Vagina (tissue), 2 donors: ENCODE measurements around the gene SPACA4. TPM values are rescaled to one million over a fixed set of nuclear protein-coding genes. Genes with fewer than 3 reads are reported as not detected.

Experiments
- DNase-seq, 2 donors: peaks; one replicate each; pipeline ENCODE4 v3.0.0-alpha.2; 2017; ENCODE audit errors: extremely low spot score in 2 of 2
- H3K27ac ChIP-seq: fragments of 200-600 bp; sonication (generic); one replicate; pipeline ENCODE4 v1.5.1; 2019
- H3K27me3 ChIP-seq: fragments of 200-600 bp; sonication (generic); one replicate; pipeline ENCODE4 v1.5.1; 2019
- H3K36me3 ChIP-seq, 2 donors: fragments of 200-600 bp; sonication (generic); one replicate each; pipeline ENCODE4 v1.5.1; 2017 to 2019
- H3K4me1 ChIP-seq: fragments of 200-600 bp; sonication (generic); one replicate; pipeline ENCODE4 v1.5.1; 2019
- H3K4me3 ChIP-seq, 2 donors: fragments of 200-600 bp; sonication (generic); 1 replicate in 1 of 2; 2 replicates in 1 of 2; pipeline ENCODE4 v1.5.1; 2016 to 2019
- H3K9me3 ChIP-seq: fragments of 200-600 bp; sonication (generic); one replicate; pipeline ENCODE4 v1.5.1; 2019
- CTCF ChIP-seq, 3 experiments: fragments of 450-650 bp in 2 of 3; fragments of 200-600 bp in 1 of 3; sonication (generic) in 1 of 3; IDR thresholded peaks; one replicate each; pipeline ENCODE4 v1.5.1; 2017 to 2019; ENCODE audit warnings: antibody characterized with exemption in 3 of 3, mild to moderate bottlenecking in 2 of 3, moderate library complexity in 2 of 3
- POLR2A ChIP-seq, 2 donors: fragments of 450-650 bp; IDR thresholded peaks; one replicate each; pipeline ENCODE4 v1.6.1; 2017; ENCODE audit warnings: antibody characterized with exemption in 2 of 2, mild to moderate bottlenecking in 2 of 2, moderate library complexity in 2 of 2
- POLR2AphosphoS5 ChIP-seq, 2 donors: sonication (generic); formaldehyde crosslinking; IDR thresholded peaks; one replicate each; pipeline ENCODE4 v1.9.0; 2017; ENCODE audit warnings: antibody characterized with exemption in 2 of 2, mild to moderate bottlenecking in 2 of 2, low read depth in 1 of 2; ENCODE audit not compliant: insufficient read depth in 1 of 2
- intact Hi-C: fragments of 100-400 bp; cut with DNase I; formaldehyde crosslinking; loops from one replicate; pipeline ENCODE4 v1.15.1; 2023
- total RNA-seq: library from RNA; depleted of rRNA; stranded (reverse); fragments of >200 nt; gene quantifications from one replicate; pipeline ENCODE4 v1.2.3, GENCODE V29; 2016

Gene SPACA4
- total RNA-seq, 1 donor from 2014 or later = 3.9 TPM

- TF ChIP-seq CTCF (IDR thresholded peaks at IDR 0.05) = no peak
- Histone ChIP-seq H3K27ac (peak overlapping the region; percentile 96), H3K4me1 (peaks cover 16% of the 10 kb centered on the region), H3K36me3 (no peaks in the 10 kb centered on the region), H3K4me3 (peak overlapping the region; percentile 56 to 64), H3K27me3 (no peaks in the 10 kb centered on the region), H3K9me3 (no peaks in the 10 kb centered on the region)
- no peak for DNase-seq
- intact Hi-C loops = loop anchor here (5.0 kb wide), 2 partner anchors 61 to 136 kb away; no protein-coding TSS in a partner anchor
Observed at GRCh38 chr19:48646722-48647216, 40.2 kb downstream of the SPACA4 start.

GRCh38 chr19:48648134-48648533 is 41.6 kb downstream of the SPACA4 start:
- DNase-seq = no peak
- Histone ChIP-seq H3K27ac (no peak overlapping the region), H3K27me3 (no peaks in the 10 kb centered on the region), H3K36me3 (no peaks in the 10 kb centered on the region), H3K4me3 (no peak overlapping the region), H3K4me1 (peaks cover 16% of the 10 kb centered on the region), H3K9me3 (no peaks in the 10 kb centered on the region)
- intact Hi-C loops = loop anchor here (5.0 kb wide), 2 partner anchors 59 to 134 kb away; no protein-coding TSS in a partner anchor
- TF ChIP-seq POLR2AphosphoS5 (IDR thresholded peaks at IDR 0.05; ENCODE audit: insufficient read depth in 1 of 2, low read depth in 1 of 2) (no peak), POLR2A (IDR thresholded peaks at IDR 0.05) (no peak), CTCF (IDR thresholded peaks at IDR 0.05) (no peak)

DNA sequence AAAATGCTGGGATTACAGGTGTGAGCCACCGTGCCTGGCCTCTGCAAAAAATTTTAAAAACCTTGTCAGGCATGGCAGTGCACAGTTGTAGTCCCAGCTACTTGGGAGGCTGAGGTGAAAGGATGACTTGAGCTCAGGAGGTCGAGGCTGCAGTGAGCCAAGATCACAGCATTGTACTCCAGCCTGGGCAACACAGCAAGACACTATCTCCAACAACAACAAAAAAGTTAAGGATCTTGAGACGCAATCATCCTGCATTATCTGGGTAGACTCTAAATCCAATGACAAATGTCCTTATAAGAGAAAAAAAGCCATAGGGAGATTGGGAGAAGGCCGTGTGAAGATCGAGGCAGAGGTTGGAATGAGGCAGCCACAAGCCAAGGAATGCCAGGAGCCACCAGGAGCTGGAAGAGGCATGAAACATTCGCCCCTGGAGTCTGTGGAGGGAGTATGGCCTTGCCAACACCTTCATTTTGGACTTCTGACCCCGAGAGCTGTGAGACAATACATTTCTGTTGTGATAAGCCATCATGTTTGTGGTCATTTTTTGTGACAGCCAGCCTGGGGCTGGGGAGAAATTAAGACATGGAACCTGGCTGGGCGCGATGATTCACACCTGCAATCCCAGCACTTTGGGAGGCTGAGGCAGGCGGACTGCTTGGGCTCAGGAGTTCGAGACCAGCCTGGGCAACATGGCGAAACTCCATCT is 44.6 kb downstream of the SPACA4 start:
- no peak for DNase-seq
- Histone ChIP-seq H3K9me3 (no peaks in the 10 kb centered on the region), H3K4me3 (no peak overlapping the region), H3K27me3 (no peaks in the 10 kb centered on the region), H3K36me3 (no peaks in the 10 kb centered on the region), H3K4me1 (no peaks in the 10 kb centered on the region), H3K27ac (no peak overlapping the region)
- intact Hi-C loops = no loop called here
- TF ChIP-seq POLR2AphosphoS5 (IDR thresholded peaks at IDR 0.05; ENCODE audit: insufficient read depth in 1 of 2, low read depth in 1 of 2) (no peak), POLR2A (IDR thresholded peaks at IDR 0.05) (no peak), CTCF (IDR thresholded peaks at IDR 0.05) (no peak)

DNA sequence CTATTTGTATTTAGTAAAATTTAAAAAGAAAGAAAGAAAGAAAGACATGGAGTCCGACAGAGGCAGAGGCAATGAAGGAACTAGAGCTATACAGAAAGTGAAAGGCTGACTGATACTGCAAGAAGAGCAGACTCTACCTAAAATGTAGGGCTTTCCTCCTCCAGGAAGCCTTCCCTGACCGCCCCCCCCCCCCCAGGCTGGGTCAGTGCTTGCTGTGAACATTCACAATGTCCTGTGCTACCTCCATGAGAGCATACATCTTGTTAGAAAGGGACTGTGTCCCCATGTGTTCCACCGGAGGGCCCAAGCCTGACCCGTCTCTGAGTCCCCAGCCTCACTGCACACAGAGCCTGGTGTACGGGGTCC is 45.1 kb downstream of the SPACA4 start:
- no peak overlapping the region for H3K4me3 ChIP-seq
- intact Hi-C loops = no loop called here

More for the DNA sequence above, 45.1 kb downstream of the SPACA4 start:
- TF ChIP-seq POLR2A (IDR thresholded peaks at IDR 0.05) = no peak
- no peak for TF ChIP-seq POLR2AphosphoS5 (IDR thresholded peaks at IDR 0.05; ENCODE audit: insufficient read depth in 1 of 2, low read depth in 1 of 2)
- TF ChIP-seq CTCF (IDR thresholded peaks at IDR 0.05) = no peak
- no peak for DNase-seq
- H3K27ac ChIP-seq = no peak overlapping the region
- no peaks in the 10 kb centered on the region for H3K4me1 ChIP-seq
- H3K9me3 ChIP-seq = no peaks in the 10 kb centered on the region
- no peaks in the 10 kb centered on the region for H3K27me3 ChIP-seq
- H3K36me3 ChIP-seq = no peaks in the 10 kb centered on the region
